A549 (cell line): Measurements from ENCODE around the gene NADK.

Experiments
- EP300 ChIP-seq, 2 experiments: fragments of >200 bp; sonication (Bioruptor Twin); formaldehyde crosslinking; IDR thresholded peaks; 2 replicates in 1 of 2; 3 replicates in 1 of 2; pipeline ENCODE4 v1.6.1; 2016 to 2017
- FOSL2 ChIP-seq, 2 experiments: fragments of 450-650 bp in 1 of 2; fragments of >200 bp in 1 of 2; sonication (Bioruptor Twin) in 1 of 2; formaldehyde crosslinking; IDR thresholded peaks; 2 replicates each; pipeline versions ENCODE4 v1.5.0 to v1.6.1; 2016 to 2020; ENCODE audit warnings: mild to moderate bottlenecking in 1 of 2, moderate library complexity in 1 of 2
- TP53 ChIP-seq: fragments of 250-450 bp; sonication (Bioruptor Pico); IDR thresholded peaks from 2 replicates; pipeline ENCODE4 v1.5.0; 2021; ENCODE audit warnings: mild to moderate bottlenecking, moderate library complexity
- TF ChIP-seq, protein P1 (sequence below): fragments of 200-600 bp; sonication (generic); IDR thresholded peaks from 2 replicates; pipeline ENCODE4 v1.6.1; 2016; ENCODE audit warnings: antibody characterized with exemption, mild to moderate bottlenecking, moderate library complexity

DNA sequence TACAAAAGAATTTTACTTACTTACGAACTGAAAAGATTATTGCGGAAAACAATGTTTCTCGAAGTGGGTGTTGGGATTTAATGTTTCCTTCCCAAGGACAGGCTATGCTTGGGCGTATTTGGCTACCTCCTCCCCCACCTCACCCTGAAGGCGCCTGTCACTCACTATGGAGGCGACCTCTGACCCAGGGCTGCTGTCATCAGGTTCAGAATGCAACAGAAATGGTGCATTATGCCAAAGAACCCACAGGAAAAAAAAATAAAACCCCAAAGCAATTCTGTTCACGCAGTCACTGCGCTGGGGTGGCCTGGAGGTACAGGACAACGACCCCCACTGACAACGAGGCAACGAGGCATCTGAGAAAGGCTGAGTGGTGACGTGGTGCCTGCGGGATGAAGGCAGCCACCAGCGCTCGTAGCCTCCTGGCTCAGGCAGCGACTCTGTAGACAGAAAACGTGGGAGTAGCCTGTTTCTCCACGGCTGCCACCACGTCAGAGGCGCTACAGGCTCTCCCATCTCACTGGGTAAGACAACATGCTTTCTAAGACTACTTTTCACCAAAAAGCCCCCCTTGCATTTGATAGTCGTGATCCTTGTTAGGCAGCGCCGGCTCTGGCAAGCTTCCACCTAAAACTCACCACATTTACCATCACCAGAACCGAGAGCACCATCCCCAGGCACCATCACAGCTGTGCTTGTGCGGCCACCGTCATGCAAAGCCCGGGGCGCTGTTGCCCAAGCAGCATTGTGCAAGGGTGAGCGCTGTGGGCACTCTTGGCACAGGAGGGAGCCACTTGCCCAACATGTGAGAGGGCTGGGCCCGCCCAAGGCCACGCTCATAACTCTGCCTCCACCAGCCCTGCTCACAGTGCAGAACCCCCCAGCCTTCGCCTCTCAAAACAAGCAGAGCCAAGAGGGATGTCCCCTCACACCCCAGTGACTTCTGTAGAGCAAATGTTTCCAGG is 14.3 kb downstream of the NADK start:
- TF ChIP-seq FOSL2 (IDR thresholded peaks at IDR 0.05) (no peak), FOSL2 (CRISPR knock-in tag; IDR thresholded peaks at IDR 0.05) (no peak), TP53 (CRISPR knock-in tag) (no peak), EP300 (IDR thresholded peaks at IDR 0.05) (no peak)
- TF ChIP-seq, protein P1, sequence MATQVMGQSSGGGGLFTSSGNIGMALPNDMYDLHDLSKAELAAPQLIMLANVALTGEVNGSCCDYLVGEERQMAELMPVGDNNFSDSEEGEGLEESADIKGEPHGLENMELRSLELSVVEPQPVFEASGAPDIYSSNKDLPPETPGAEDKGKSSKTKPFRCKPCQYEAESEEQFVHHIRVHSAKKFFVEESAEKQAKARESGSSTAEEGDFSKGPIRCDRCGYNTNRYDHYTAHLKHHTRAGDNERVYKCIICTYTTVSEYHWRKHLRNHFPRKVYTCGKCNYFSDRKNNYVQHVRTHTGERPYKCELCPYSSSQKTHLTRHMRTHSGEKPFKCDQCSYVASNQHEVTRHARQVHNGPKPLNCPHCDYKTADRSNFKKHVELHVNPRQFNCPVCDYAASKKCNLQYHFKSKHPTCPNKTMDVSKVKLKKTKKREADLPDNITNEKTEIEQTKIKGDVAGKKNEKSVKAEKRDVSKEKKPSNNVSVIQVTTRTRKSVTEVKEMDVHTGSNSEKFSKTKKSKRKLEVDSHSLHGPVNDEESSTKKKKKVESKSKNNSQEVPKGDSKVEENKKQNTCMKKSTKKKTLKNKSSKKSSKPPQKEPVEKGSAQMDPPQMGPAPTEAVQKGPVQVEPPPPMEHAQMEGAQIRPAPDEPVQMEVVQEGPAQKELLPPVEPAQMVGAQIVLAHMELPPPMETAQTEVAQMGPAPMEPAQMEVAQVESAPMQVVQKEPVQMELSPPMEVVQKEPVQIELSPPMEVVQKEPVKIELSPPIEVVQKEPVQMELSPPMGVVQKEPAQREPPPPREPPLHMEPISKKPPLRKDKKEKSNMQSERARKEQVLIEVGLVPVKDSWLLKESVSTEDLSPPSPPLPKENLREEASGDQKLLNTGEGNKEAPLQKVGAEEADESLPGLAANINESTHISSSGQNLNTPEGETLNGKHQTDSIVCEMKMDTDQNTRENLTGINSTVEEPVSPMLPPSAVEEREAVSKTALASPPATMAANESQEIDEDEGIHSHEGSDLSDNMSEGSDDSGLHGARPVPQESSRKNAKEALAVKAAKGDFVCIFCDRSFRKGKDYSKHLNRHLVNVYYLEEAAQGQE: no peak
